HG03097 (cell line): ENCODE data around the gene PLPPR3.
"Not testable (repeated sequence)": the region's sequence is repeated elsewhere in the genome, so short reads cannot be mapped to it uniquely, and the experiment has no call there.

Source experiments
- ATAC-seq: cut with Tn5 transposase; IDR thresholded peaks from one replicate; pipeline ENCODE4 v1.9.1; 2021; ENCODE audit not compliant: unreplicated experiment, low FRiP score

PLPPR3 gene

GRCh38 chr19:855142-855541, 33.4 kb upstream of the PLPPR3 start:
- ATAC-seq: no peak

DNA sequence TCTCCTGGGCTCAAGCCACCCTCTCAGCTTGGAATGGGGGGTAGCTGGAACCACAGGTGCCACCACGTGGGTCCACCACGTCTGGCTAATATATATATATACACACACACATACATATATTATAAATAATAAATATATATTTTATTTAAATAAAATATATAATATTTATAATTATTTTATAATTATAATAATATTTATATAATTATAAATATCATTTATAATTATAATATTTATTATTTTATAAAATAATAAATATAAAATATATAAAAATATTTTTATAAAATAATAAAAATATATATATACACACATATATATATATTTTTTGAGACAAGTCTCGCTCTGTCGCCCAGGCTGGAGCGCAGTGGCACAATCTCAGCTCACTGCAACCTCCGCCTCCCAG, 32.8 kb upstream of the PLPPR3 start:
- ATAC-seq: no peak

DNA sequence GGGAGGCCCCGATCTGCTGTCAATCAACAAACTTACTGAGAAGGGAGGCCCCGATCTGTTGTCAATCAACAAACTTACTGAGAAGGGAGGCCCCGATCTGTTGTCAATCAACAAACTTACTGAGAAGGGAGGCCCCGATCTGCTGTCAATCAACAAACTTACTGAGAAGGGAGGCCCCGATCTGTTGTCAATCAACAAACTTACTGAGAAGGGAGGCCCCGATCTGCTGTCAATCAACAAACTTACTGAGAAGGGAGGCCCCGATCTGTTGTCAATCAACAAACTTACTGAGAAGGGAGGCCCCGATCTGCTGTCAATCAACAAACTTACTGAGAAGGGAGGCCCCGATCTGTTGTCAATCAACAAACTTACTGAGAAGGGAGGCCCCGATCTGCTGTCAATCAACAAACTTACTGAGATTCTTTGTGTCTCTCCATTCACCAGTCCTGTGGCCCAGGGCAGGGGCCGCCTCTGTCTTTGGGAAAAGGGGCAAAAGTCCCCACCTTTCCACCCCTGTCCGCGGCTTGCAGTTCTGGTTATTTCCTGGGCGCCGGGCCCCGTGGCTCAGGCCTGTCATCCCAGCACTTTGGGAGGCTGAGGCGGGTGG, 32.0 kb upstream of the PLPPR3 start:
- ATAC-seq: not testable (repeated sequence)

DNA sequence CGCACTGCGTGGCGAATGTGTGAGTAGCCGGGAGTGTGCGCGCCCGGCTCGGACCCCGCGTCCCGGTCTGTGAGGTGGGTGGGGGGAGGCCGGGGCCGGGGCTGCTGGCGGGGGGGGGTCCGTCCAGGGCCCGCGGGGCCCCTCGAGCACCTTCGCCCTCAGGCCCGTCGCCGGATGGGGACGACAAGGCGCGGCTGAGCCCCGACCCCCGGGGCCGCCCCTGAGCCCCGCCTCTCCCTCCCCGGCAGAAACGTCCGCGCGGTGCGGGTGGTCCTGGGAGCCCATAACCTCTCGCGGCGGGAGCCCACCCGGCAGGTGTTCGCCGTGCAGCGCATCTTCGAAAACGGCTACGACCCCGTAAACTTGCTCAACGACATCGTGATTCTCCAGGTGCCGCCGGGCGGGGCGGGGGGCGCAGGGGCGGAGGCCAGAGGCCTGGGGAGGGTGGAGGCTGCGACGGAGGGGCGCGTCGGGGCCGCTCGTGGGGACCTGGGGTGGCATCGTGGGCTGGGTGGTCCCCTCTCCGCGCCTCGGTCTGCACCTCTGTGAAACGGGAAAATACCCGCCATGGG, 31.3 kb upstream of the PLPPR3 start:
- ATAC-seq: no peak

GRCh38 chr19:852136-853013, 30.6 kb upstream of the PLPPR3 start, which contains the start of gene ELANE:
ELANE (plus strand) TSS chr19:852303; CDS start chr19:852329, 26 bp downstream.
- ATAC-seq: no peak

- no peak for ATAC-seq
Observed at GRCh38 chr19:850979-851335, 29.2 kb upstream of the PLPPR3 start.

DNA sequence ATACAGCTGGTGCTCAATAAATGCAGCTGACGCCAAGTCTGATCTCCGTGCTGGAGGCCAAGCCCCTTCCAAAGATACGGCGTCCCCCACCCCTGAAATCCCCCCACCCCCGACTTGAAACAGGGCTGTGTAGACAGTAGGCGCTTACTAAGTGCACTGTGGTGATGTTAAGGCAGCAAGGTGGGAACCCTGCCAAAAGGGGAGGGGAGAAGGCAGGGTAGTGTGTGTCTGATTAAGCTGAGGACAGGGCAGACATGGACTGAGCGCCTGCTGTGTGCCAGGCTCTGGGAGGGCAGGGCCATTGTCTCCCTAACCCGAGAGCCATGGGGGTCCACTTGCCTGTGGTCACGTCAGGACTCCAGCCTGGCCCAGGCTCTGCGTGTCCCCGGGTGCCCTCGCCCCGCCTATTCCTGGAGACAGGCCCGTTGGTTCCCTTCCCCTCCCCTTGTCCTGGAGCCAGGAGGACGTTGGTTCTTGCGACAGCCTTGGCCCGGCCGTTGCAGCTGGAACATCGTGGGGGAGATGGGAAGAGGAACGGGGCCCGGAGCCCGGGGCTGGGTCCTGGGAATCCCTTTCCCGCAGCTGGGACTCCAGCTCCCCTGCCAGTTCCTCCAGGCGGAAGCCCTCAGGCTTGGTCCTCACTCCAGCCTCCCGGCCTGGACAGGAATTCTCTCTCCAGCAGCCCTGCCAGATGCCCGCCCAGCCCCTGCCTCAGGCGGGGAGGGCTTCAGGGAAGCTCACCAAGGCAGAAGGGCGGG, 28.6 kb upstream of the PLPPR3 start:
- no peak for ATAC-seq

DNA sequence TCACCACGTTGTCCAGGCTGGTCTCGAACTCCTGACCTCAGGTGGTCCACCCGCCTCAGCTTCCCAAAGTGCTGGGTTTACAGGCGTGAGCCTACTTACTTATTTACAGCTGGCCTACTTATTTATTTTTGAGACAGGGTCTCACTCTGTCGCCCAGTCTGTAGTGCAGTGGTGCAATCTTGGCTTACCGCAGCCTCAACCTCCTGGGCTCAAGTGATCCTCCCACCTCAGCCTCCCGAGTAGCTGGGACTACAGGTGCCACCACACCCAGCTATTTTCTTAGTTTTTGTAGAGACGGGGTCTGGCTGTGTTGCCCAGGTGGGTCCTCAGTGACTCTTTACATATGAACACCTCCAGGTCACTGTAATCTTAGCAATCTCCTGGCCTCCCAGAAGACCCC, 27.4 kb upstream of the PLPPR3 start:
- ATAC-seq: not testable (repeated sequence)

GRCh38 chr19:848386-848921, 26.7 kb upstream of the PLPPR3 start:
- no peak for ATAC-seq

GRCh38 chr19:845707-846521, 24.2 kb upstream of the PLPPR3 start:
- ATAC-seq: no peak

DNA sequence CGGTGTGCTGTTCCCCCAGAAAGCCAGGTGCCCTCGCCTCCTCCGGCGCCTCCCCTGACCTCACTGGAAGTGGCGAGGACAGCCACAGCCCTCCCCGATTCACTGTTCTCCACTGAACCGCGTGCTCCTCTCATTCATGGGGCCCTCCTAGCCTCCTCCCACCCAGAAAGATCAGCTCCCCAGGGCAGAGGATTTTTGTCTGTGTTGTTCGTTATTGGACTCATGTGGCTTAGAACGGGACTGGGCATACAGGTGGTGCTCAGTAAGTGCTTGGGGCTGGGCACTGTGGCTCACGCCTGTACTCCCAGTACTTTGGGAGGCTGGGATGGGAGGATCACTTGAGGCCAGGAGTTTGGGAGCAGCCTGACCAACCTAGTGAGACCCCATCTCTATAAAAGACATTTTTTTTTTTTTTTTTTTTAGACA, 22.8 kb upstream of the PLPPR3 start:
- no peak for ATAC-seq

DNA sequence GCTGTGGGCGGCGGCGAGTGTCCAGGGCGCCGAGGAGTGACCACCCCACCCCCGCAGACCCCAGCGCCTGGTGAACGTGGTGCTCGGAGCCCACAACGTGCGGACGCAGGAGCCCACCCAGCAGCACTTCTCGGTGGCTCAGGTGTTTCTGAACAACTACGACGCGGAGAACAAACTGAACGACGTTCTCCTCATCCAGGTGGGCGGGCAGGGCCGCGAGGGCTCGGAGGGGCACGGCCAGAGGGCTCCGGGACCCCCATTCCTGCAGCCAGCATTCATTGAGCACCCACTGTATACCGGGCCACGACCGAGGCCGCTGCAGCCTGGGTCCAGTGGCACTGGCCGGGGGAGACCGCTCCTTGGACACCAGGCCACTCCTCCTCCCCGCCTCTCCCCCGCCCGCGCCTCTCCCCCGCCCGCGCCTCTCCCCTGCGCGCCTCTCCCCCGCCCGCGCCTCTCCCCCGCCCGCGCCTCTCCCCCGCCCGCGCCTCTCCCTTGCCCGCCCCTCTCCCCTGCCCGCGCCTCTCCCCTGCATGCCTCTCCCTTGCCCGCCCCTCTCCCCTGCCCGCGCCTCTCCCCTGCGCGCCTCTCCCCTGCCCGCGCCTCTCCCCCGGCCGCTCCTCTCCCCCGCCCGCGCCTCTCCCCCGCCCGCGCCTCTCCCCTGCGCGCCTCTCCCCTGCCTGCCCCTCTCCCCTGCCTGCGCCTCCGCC, 22.2 kb upstream of the PLPPR3 start:
- no peak for ATAC-seq

GRCh38 chr19:843180-843835, 21.6 kb upstream of the PLPPR3 start:
- ATAC-seq: no peak

DNA sequence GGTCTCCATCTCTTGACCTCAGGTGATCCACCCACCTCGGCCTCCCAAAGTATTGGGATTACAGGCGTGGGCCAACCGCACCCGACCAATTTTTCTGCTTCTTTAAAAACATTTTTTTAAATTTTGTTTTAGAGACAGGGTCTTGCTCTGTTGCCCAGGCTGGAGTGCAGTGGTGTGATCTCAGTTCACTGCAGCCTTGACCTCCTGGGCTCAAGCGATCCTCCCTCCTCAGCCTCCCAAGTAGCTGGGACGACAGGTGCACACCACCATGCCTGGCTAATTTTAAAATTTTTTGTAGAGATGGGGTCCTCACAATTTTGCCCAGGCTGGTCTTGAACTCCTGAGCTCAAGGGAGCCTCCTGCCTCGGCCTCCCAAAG, 21.0 kb upstream of the PLPPR3 start:
- not testable (repeated sequence) for ATAC-seq

DNA sequence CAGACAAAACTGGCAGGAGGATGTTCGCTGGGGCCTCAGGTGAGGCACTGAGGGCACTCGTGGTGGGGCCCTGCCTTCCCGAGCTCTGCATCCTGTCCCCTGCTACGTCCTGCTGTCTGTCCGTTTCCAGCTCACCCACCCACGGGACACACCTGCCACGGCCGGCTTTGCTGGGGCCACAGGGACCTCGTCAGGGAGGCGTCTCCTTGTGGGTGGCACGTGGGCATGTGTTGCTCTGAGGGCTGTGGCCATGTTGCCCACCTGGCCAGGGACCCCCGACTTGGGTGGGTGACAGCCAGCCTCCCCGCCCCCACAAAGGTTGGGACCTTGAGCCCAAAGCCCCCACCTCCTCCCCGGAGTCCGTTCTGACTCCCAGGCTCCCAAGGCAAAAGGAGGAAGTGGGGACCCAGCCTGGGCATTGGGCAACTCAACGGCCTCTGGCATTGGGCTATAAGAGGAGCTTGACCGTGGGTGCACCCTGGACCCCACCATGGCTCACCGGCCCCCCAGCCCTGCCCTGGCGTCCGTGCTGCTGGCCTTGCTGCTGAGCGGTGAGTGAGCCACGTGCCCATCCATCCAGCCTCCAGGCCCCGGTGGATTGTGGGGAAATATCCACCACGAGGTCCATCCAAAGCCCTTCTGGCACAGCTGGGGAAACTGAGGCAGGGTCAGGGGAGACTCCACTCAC, 18.9 kb upstream of the PLPPR3 start, which contains the start of gene PRTN3:
Gene PRTN3, plus strand, starts transcription at position 481 of the 688 bp plus-strand sequence. Its CDS starts 10 bp downstream, at position 491.
- no peak for ATAC-seq

DNA sequence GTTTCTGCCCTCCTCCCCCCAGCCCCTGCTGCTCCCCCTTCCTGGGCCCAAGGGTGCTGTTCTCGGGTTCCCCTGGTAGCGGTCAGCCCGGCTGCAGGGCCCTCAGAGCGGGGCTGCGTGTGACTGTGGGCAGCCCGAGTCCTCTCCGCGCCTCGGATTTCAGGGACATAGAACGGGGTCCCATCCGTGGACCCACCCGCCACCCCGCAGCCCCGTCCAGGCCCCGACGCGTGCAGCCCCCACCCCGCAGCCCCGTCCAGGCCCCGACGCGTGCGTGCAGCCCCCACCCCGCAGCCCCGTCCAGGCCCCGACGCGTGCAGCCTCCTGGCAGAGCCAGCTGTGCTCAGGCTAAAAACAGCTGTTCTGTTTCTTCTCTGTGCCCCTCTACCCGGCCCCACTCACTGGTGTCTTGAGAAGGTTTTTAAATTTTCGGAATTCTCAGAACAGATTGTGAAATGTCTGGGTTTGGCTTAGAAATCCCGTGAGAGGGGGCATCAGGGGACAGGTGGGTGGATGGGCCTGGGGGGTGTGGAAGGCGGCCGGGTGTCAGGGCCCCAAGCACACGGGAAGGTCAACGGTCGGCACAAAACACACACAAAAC, 13.6 kb upstream of the PLPPR3 start:
- no peak for ATAC-seq

DNA sequence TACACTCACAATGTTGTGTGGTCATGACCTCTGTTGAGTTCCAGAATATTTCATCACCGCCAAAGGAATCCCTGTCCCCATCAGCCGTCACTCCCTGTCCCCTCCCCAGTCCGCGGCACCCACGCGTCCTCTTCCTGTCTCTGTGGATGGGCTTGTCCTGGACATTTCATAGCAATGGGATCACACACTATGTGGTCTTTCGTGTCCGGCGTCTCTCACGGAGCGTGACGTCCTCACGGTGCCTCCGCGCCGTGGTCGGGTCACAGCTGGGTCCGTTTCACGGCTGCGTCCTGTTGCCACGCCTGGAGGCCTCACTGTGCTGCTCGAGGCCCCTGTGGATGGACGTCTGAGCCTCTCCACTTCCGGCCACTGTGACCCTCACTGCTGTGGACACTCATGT, 12.5 kb upstream of the PLPPR3 start:
- ATAC-seq: no peak
